GM18951 (cell line): ENCODE measurements around the gene EPHA4.

ENCODE experiments used
- POLR2A ChIP-seq: IDR thresholded peaks from 4 replicates; pipeline ENCODE4 v1.6.1; 2011; ENCODE audit warnings: mild to moderate bottlenecking; ENCODE audit not compliant: insufficient read length, insufficient read depth; ENCODE audit errors: extremely low read depth
- in situ Hi-C: fragments of 300-500 bp; cut with MboI; formaldehyde crosslinking; loops from one replicate; pipeline ENCODE4 v1.12.0; 2022; ENCODE audit warnings: low sequenced_read_pairs, mixed read lengths, inconsistent platforms; ENCODE audit not compliant: unreplicated experiment

EPHA4 gene

GRCh38 chr2:221389904-221390303 is 182.2 kb downstream of the EPHA4 start:
- in situ Hi-C loops = no loop called here
- no peak for TF ChIP-seq POLR2A

- in situ Hi-C loops = no loop called here
- no peak for TF ChIP-seq POLR2A
Observed at GRCh38 chr2:221389421-221389820, 182.7 kb downstream of the EPHA4 start.

- in situ Hi-C loops = no loop called here
- TF ChIP-seq POLR2A = no peak
Observed at GRCh38 chr2:221388891-221389290, 183.2 kb downstream of the EPHA4 start.

- in situ Hi-C loops = no loop called here
- TF ChIP-seq POLR2A = no peak
Observed at GRCh38 chr2:221385716-221386115, 186.4 kb downstream of the EPHA4 start.

GRCh38 chr2:221381928-221382488 is 190.1 kb downstream of the EPHA4 start:
- in situ Hi-C loops = no loop called here
- TF ChIP-seq POLR2A = no peak

- TF ChIP-seq POLR2A = no peak
- in situ Hi-C loops = no loop called here
Observed at GRCh38 chr2:221380686-221381085, 191.4 kb downstream of the EPHA4 start.

GRCh38 chr2:221380062-221380461 is 192.0 kb downstream of the EPHA4 start:
- in situ Hi-C loops = no loop called here
- TF ChIP-seq POLR2A = no peak

GRCh38 chr2:221377597-221377996 is 194.5 kb downstream of the EPHA4 start:
- in situ Hi-C loops = no loop called here
- TF ChIP-seq POLR2A = no peak

GRCh38 chr2:221377066-221377465 is 195.0 kb downstream of the EPHA4 start:
- TF ChIP-seq POLR2A = no peak
- in situ Hi-C loops = no loop called here

GRCh38 chr2:221374234-221374633 is 197.9 kb downstream of the EPHA4 start:
- TF ChIP-seq POLR2A = no peak
- in situ Hi-C loops = no loop called here

GRCh38 chr2:221372907-221373306 is 199.2 kb downstream of the EPHA4 start:
- TF ChIP-seq POLR2A = no peak

GRCh38 chr2:221372159-221372884 is 199.8 kb downstream of the EPHA4 start:
- no peak for TF ChIP-seq POLR2A
- in situ Hi-C loops = no loop called here

More at GRCh38 chr2:221372907-221373306, 199.2 kb downstream of the EPHA4 start:
- in situ Hi-C loops = no loop called here

- in situ Hi-C loops = no loop called here
- TF ChIP-seq POLR2A = no peak
Observed at GRCh38 chr2:221371347-221371746, 200.8 kb downstream of the EPHA4 start.

GRCh38 chr2:221370857-221371211 is 201.3 kb downstream of the EPHA4 start:
- in situ Hi-C loops = no loop called here

GRCh38 chr2:221370076-221370856 is 201.8 kb downstream of the EPHA4 start:
- no peak for TF ChIP-seq POLR2A
- in situ Hi-C loops = no loop called here

More at GRCh38 chr2:221370857-221371211, 201.3 kb downstream of the EPHA4 start:
- no peak for TF ChIP-seq POLR2A
